ENCODE results near the gene GSTM4.
A peak's percentile ranks its signal among the peaks of the same experiment; 100 is the strongest.

GSTM4 gene

GRCh38 chr1:109625176-109625575 is 30.7 kb upstream of the GSTM4 start:
- no peak for DNase-seq

GRCh38 chr1:109625601-109626560 is 30.0 kb upstream of the GSTM4 start:
- no peak for DNase-seq

GRCh38 chr1:109626682-109627408 is 29.1 kb upstream of the GSTM4 start:
- DNase-seq, result no peak

DNA sequence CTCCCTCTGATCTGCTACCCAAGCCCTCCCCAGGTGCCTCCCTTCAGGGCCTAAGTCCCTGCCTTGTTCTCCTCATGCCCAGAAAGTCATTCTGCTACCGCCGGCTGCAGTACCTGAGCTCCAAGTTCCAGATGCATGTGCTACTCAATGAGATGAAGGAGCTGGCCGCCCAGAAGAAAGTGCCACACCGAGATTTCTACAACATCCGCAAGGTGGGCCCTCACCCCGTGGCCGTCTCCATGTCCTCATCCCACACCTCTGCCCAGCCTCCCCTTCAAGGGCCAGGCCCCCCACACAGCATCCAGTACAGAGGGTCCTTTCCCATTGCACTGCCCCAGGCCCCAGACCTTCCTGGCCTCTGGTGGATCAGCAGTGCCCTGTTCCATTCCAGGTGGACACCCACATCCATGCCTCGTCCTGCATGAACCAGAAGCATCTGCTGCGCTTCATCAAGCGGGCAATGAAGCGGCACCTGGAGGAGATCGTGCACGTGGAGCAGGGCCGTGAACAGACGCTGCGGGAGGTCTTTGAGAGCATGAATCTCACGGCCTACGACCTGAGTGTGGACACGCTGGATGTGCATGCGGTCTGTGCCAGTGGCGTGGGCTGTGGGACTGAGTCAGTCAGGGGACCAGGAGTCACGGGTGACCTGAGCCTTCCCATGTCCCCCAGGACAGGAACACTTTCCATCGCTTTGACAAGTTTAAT is 28.1 kb upstream of the GSTM4 start:
- DNase-seq, result no peak

- no peak for DNase-seq
Measured at GRCh38 chr1:109628540-109629321, 27.2 kb upstream of the GSTM4 start.

DNA sequence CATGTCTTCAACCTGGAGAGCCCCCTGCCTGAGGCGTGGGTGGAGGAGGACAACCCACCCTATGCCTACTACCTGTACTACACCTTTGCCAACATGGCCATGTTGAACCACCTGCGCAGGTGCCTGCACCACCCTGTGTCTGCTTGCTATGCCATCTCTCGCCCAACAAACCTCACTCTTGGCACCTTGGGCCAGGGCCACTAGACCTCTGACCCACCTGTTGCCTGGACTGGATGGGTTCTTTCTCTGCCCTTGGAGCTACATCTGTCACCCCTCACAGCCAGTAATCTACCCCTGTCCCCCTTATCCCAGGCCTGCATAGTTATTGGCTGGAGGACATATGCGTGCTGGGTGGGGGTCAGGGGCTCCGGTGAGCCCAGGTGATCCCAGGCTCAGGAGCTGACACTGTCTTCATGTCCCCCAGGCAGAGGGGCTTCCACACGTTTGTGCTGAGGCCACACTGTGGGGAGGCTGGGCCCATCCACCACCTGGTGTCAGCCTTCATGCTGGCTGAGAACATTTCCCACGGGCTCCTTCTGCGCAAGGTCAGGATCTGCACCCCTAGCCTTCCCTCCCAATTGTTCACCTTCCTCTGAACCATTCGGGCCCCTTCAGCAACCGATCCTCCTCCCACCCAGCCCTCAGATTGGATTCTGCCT is 26.4 kb upstream of the GSTM4 start:
- DNase-seq, result no peak

DNA sequence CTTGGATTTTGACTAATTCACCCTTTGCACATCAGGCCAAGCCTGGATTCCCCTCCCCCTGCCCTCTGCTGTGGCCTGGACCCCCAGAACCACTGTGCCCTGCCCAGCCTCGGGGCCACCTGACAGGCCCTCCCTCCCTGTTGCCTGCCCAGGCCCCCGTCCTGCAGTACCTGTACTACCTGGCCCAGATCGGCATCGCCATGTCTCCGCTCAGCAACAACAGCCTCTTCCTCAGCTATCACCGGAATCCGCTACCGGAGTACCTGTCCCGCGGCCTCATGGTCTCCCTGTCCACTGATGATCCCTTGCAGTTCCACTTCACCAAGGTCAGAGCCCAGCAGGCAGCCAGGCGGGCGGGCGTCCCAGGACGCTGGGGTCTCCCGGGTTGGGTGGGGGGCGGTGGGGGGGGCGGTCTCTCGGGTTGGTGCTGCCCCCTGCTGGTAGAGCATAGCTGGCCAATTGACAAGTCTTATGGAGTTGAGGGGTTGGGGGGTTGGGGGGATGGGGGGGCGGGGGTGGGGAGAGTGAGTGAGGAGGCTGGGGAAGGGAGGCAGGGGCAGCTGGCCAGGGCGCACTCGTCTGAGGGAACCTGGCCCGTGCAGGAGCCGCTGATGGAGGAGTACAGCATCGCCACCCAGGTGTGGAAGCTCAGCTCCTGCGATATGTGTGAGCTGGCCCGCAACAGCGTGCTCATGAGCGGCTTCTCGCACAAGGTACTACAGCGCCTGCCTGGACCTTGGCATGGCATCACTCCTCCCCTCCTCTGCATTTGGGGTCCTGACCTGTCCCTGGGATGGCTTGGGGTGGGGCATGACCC is 25.6 kb upstream of the GSTM4 start:
- DNase-seq, result peak; percentile 28

GRCh38 chr1:109630898-109631512 is 24.9 kb upstream of the GSTM4 start:
- no peak for DNase-seq

GRCh38 chr1:109631513-109632505 is 24.1 kb upstream of the GSTM4 start:
- no peak for DNase-seq

DNA sequence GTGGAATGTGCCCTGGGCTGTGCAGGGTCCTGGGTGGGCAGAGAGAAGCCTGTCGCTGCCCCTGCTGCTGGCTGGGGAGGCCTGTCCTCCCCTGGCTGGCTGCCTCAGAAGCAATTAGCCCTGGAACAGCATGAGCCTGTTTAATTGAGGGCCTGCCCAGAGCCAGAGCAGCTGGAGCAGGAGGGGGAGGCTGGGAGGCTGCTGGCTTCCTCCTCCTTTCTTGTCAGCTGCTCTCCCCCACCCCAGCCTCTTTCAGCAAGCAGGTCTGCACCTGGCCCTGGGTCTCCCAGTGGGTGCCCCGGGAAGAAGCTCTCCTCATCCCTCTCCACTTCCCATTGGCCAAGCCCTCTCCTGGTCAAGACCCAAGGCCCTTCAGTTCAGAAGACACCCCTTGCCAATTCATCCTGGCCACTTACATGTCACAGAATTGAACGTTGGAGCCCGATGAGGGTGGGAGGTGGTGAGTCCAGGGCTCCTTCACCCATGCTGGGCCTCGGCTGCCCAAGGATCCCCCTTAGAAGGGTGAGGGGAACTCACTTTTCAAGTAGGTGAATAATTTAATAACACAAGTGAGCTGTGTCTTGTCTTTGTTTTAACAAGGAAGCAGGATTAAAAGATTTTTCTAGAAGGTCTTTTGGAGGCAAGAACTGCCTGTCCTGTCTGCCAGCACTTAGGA is 23.1 kb upstream of the GSTM4 start:
- DNase-seq, result no peak

GRCh38 chr1:109634292-109634691 is 21.6 kb upstream of the GSTM4 start:
- no peak for DNase-seq

GRCh38 chr1:109634771-109635750 is 20.8 kb upstream of the GSTM4 start:
- no peak for DNase-seq

DNA sequence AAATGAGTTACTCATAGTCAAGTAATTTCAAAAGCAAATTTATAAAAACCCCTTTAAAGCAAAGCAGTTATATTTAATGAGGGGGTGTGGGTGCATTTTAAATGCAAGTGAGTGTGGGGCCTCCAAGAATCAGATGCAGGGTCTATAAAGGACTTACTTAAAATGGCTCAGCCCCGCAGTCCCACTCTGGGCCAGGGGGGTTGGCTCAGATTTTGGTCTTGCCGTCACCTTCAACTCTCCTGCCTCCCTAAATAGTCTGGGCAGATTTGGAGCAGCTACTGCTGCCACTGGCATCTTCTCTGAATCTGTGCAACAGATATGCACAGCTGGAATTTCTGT is 20.1 kb upstream of the GSTM4 start:
- DNase-seq, result no peak

DNA sequence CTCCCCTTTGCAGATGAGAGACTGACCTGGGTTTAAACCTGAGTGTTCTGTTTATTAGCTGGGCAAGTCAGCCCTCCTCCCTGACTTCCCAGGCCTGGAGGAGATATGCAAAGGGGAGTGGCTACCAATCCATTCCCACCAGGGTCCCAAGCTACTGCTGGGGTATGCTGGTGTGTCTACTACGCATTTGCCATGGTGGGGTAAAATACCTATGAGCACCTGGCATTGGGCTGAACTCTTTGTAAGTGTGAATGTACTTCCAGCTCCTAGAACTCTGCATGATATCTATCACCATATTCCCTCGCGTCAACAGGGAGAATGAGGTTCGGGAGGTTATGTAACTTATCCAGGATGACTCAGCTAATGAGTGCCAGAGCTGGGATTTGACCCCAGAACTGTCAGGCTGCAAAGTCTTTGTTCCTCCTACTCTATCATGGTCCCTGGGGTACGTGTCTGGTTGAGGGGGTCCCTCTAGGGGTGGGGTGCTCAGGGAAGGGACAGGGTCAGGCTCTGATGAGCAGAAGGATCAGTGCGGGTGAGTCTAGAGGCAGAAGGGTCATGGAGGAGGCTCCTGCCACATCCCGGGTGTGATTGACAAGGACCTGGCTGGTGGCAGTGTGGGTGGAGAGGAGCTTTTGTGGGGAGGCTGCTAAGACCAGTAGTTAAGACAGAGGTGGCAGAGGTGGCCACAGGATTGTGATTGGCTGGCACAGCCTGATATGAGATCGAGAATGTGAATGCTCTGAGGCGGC is 19.5 kb upstream of the GSTM4 start:
- DNase-seq, result no peak

DNA sequence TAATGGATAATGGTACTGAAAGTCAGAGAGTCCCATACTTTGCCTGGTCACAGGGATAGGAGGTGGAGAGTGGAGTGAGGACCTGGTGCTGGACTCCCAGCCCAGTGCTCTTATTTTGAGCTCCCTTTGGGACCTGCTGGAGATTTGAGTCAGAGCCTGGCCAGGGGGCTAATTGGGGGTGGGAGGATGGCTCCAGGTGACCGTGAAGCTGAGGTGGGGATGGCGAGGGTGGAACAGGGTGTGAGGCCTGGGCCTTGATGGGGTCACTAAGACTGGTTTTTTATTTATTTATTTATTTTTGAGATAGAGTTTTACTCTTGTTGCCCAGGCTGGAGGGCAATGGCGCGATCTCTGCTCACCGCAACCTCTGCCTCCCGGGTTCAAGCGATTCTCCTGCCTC is 18.5 kb upstream of the GSTM4 start:
- no peak for DNase-seq

DNA sequence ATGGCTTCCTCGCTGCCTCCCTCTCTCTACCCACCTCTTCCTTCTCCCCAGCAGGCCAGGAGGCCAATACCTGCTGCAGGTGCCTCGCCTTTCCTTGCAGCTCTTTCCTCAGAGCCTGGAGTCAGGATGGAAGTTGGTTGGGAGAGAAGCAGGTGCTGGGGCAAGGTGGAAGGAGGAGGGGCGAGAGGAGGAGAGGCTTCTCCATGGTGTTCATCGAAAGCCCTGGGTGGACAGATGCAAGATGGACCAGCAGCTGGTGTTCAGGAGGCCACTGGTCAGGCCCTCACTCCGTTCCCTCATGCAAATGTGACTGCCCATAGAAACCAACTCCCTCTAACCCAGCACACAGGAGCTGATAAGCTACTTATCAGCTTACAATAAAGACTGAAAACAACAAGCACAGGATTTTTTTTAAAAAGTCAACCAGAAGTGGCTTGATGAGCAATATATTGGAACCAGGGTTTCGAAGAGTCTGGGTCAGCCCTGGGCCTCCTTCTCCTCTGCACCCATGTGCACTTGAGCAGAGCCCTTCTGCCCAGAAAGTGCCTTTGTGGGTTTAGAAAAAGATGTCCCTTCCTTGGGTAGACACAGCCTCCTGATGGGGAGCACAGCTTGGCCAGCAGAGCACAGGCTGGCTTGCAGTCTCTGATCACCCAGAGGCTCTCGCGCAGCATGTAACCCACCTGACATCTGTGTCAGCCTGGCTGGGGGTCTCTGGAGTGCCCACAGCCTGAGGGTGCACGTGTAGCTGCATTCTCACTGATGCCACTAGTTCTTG is 16.6 kb upstream of the GSTM4 start:
- no peak for DNase-seq
